SIG-M5 treated with dmso at 0.1 percent for 504 hours (cell line): Measurements from ENCODE around the gene TF.

ENCODE experiments used
- DNase-seq: peaks from one replicate; lab custom pipeline; 2025; ENCODE audit not compliant: unreplicated experiment; lab: John Stamatoyannopoulos, UW

Gene TF

DNA sequence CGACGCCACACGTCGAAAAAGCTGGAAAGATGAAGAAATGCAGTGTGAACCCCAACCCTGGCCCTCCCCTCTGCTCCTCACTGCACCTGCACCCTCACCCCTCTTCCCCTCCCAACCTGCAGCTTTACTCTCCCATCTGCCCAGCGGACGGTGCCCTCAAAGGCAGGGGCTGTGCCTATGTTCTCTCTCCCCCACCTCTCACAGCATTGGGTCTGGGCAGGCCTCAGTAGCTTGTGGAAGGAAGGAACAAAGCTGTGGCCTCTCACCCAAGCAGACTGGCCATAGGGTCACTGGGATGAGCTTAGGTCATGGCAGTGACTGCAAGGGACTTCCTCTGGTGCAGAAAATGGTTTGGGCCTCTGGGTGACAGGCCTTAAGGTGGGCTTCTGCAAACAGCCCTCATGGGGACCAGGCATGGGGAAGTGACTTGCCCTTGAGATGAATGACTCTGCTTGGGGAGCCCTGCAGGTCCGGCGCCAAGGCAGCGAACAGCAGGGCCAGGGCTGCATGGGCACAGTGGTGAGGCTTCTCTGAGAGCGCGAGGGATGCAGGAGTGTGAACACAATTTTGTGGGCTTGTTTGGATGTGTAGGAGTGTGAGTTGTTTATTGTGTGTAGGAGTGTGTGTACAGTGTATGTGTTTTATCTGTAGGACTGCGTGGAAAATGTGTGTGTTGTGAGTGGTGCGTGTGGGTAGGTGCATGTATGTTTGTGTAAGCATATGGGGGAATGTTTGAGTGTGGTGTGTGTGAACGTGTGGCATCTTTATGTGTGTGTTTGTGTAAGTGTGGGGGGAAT, 88.6 kb downstream of the TF start:
- no peak for DNase-seq

DNA sequence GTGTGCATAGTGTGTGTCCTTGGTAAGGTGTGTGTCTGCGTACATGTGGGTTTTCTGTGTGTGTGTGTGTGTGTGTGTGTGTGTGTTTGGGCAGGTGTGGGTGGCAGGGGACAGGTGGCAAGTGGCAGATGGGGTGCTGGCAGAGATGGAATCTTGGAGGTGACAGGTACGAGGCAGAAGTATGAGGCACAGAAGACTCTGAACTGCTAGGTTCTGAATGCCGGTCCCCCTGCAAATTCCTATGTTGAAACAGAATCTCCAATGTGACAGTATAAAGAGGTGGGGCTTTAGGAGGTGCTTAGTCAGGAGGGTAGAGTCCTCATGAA, 89.2 kb downstream of the TF start:
- no peak for DNase-seq

DNA sequence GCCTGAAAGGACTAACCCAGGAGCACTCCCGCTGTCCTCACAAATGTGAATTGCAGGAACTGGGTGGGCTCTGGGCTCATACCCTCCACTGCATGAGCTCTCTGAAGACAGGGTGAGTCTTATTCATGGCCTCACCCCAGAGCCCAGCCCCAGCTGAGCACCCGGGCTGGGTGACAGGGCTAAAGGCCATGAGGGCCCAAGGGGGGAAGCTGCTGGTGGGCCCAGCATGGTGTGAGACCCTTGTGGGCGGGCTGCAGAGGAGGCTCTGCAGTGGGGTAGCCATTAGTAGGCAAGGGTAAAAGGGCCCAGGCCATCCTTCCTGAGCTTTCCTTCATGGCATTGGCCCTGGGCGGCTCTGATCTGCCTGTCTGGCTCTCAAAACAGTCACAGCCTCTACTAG, 89.8 kb downstream of the TF start:
- DNase-seq, result no peak

DNA sequence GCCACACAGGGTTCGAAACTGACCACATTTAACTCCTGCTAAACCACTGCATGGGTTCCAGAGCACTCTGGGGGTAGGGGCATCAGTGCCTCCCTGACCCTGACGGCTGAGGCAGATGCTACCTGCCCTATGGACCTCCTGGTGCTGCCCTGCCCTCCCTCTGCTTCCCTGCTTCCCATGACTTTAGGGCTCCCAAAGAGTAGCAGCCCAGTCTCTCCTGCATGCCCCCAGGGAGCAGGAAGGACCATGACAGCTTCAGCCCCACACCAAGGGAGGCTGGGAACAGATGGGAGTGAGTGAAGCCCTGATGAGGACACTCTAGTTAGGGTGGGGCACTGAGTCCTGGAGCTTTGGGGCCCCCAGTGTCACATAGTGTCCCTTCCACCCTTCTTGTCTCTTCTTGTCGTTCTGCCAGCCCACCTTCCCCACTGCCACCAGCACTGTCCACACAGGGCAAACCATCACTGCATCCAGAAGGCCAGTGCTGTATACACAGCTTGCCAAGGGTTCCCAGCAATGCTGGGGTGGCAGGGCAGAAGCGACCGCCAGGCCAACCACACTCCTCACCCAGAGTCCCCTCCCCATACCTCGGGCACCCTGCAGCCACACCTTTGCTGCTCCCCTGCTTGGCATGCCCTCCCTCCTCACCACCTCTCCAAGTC, 90.4 kb downstream of the TF start:
- DNase-seq, result no peak

DNA sequence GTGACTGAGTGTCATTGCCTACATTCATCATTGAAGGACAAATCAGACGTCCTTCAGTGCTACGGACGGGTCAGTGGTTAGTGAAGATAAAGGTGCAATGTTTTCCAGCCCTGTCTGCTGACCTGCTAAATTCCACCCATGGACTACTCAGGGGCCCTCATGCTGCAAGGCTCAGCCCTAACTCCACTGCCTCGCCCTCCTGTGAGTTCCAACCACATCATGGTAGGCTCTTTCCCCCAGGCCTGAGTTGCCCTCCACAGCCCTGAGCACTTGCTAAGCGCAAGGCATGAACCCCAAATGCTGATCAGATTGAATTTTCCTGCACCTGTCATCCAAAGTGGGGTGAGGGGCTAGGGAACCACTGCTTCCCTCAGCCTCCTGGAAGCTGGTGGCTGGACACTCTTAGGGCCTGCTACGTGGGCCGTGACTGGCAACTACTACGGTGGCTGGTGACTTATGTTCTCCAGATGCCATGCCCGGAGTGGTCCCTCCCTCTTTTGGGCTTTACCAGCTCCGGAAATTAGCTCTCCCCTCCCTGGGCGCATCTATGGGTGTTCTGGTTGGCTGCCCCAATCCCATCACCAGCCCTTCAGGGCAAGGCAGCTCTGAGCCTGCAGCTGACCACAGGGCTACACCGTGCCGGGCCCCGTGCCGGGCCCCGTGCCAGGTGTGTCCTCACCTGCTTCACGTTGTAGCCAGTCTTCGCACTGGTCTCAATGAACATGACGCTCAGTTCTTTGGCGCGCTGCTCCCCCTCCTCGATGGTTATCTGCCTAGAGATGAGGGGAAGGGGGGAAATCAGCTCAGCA, 91.5 kb downstream of the TF start:
- no peak for DNase-seq

DNA sequence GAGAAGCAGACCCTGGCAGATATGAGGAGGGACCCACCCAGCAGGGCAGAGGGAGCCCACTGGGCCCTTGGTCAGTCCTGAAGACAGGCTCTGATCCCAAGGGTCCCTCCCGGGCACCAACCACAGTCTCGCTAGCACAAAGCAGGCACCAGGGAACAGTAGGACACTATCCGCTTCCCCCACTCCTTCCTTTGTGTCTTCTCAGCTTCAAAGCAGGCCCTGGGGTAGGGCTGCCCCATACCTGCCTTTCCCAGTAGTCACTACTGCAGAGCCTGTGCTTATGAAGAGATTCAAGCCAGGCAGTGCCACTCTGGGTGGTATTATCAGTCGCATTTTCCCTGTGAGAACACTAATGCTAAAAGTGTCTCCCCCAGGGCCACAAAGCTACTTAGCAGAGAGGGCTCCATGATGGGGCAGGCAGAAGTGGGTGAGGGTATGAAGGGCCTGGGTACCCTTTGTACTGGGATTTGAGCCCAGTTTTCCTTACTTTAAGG, 92.2 kb downstream of the TF start:
- no peak for DNase-seq

DNA sequence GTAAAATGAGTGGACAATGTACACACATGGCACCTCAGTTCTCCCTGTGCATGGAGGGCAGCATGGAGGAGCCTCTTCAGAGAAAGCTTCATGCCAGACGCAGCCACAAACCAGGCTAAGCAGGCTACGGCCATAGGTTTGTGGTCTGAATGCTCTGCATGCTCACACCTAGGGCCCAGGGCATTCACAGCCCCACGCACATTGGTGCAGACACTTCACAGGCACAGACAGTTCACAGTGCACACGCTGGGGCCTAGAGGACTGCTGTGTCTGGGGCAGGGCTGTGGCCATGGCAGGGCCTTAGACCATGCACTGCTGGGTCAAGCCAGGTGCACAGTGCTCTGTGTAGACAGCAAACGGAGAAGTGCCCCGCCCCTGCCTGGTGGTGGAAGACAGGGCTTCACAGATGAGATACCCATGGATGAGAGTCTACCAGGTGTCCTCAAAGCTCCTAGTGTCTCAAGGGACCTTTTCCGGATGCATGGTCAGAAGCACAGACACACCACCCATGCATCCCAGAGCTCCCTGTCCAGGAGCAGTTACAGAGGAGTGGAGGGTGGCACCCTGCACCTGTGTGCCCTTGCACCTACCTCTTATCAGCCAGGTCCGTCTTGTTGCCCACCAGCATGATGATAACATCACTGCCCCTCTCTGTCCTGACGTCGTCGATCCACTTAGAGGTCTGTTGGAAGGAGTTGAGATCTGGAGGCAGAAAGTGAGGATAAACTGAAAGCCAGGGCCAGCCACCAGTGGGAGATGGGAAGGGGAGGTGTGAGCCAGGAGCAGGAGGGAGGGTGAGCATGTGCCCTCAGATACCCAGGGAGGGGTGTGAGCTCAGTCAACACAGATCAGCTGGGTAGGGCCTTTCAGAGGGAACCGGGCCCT, 93.0 kb downstream of the TF start:
- DNase-seq, result no peak

DNA sequence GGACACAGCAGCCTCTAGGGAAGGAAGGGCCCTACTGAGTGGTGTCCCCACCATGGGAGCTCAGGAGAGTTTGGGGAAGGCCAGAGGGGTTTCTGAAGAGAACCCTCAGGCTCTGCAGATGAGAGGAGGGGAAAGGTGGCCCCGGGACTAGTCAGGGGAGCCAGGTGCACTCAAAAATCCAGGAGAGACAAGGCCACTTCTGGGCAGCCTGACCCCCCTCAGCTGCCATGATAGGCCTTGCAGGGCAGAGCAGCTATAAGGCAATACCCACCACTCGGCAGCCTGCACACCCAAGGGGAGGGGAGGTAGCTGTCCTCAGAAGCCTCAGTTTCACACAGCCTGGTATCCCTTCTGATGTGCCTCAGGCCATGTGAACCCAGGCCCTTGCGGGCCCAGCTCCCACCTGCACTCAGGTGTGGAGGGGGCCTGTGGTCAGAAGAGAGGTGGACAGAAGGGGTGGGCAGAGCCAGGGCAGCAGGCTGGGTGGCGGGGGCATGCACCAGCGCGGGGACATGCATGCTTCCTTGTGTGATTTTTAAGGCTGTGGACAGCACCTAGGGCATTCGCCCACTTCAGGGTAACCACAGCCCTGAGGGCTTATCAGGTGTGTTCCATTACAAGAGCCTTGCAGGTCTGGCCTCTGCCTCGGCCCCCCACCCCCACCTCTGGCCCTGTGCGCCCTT, 94.0 kb downstream of the TF start:
- no peak for DNase-seq

DNA sequence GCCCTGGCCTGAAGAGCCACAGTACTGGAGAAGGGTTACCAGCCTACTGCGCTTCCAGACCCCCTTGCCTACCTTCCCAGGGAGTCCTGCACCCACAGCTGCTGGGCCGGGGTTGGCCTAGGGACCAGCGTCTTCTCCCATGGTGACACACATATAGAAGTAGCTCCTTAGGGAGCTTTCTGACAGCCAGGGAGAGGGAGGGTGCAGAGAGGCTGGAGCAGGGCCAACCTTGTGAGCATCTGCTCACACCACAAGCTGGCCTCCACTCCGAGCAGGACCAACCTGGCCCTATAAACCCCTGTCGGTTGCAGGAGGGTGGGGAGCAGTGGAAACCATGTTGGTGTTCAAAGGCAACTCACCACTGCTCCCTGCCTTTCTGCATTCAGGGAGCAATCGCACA, 94.6 kb downstream of the TF start:
- no peak for DNase-seq

DNA sequence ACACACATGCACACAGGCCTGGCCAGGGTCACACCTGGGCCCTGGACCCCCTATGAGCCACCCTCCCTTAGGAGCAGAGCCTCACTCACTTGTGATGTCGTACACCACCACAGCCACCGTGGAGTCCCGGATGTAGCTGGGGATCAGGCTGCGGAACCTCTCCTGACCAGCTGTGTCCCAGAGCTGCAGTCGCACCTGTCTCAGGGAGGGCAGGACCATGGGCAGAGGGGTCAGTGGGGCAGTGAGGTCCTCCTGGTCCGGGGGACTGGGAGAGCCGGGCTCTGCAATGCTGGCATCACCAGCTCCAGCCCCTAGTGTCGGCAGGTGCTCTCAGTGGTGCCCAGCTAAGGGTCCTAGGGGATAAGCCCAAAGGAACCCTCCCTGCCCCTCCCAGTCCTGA, 95.0 kb downstream of the TF start:
- DNase-seq, result no peak

DNA sequence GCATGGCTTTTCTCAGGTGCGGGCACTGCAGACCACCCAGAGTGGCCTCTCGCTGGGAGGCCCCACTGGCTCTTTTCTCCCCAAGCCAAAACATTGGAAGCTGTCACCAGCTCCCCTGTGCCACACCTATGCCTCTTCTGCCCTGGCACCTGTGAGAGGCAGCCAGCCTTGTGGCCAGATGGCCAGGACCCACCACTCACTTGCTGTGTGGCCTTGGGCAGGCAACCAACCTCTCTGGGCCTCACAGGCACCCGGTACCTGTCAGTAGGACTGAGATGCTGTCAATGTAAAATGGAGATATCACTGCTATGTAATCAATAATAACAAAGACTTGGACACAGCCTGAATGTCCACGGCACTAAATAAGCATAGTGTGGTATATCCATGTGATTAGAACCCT, 96.0 kb downstream of the TF start:
- no peak for DNase-seq

DNA sequence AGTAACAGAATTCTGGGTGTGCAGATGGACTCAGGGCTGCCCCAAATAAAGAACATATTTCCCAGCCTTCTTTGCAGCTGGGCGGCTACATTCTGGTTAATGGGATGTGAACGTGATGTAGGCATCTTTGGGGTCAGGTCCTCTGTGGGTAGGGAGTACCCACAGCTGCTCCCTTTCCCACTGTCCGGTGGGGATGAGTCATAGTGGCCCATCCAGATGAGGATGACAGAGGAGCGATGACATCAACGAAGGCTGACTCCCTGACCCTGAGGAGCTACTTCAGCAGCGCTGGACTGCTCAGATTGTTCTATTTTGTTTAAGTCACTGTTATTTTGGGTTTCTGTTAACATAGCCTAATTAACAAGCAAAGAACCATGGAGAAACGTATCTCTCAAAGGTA, 97.4 kb downstream of the TF start:
- DNase-seq, result no peak

DNA sequence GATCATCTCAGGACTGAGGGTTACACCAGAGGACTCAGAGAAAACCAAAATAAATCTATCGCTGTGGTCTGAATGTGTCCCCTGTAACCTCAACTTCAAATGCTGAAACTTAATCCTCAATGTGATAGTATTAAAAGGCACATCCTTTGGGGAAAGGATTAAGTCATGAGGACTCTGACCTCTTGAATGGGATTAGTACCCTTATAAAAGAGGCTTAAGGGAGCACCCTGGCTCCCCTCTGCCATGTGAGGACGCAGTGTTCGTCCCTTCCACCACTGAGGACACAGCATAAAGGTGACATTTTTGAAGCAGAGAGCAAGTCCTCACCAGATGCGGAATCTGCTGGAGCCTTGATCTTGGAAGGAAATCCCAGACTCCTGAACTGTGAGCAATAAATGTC, 98.9 kb downstream of the TF start:
- no peak for DNase-seq
